Nucleus accumbens (tissue), 56 donors: ENCODE measurements around the gene CCDC74B.
"Not testable (repeated sequence)": the region's sequence is repeated elsewhere in the genome, so short reads cannot be mapped to it uniquely, and the experiment has no call there.

ENCODE experiments used
- DNase-seq, 56 donors: peaks; one replicate each; lab custom pipeline; 2025; lab: John Stamatoyannopoulos, UW

The CCDC74B gene

GRCh38 chr2:130128464-130128863 lies 16.4 kb downstream of the CCDC74B start:
- DNase-seq = not testable (repeated sequence)

GRCh38 chr2:130127726-130128125 lies 17.2 kb downstream of the CCDC74B start:
- DNase-seq = not testable (repeated sequence)

GRCh38 chr2:130120924-130121323 lies 24.0 kb downstream of the CCDC74B start:
- not testable (repeated sequence) for DNase-seq

- DNase-seq = not testable (repeated sequence)
Measured at GRCh38 chr2:130102597-130103363, 42.1 kb downstream of the CCDC74B start.
